ENCODE results near the gene SH3BGRL. TPM values are rescaled to one million over a fixed set of nuclear protein-coding genes. Genes with fewer than 3 reads are reported as not detected.

Gene SH3BGRL
- total RNA-seq, 4 donors from 2014 or later = 29.9 to 111 (median 73.9) TPM

DNA sequence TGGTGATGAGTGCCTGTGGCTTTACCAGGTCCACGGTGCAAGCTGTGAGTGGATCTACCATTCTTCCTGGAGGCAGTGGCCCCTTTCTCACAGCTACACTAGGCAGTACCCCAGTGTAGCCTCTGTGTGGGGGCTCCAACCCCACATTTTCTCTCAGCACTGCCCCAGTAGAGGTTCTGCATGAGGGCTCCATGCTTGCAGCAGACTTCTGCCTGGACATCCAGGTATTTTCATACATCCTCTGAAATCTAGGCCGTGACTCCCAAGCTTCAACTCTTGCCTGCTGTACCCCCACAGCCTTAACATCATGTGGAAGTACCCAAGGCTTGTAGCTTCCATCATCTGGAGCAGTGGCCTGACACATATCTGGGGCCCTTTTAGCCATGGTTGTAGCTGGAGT lies 90.1 kb downstream of the SH3BGRL start:
- Histone ChIP-seq H3K9me3 (peaks cover 0 to 8% (median 5%) of the 10 kb centered on the region in 3 donors), H3K36me3 (peaks cover 0 to 9% (median 0%) of the 10 kb centered on the region in 3 donors), H3K27ac (no peak overlapping the region), H3K4me1 (no peaks in the 10 kb centered on the region), H3K27me3 (no peaks in the 10 kb centered on the region), H3K4me3 (no peak overlapping the region)
- no peak for DNase-seq
- TF ChIP-seq, protein P1, sequence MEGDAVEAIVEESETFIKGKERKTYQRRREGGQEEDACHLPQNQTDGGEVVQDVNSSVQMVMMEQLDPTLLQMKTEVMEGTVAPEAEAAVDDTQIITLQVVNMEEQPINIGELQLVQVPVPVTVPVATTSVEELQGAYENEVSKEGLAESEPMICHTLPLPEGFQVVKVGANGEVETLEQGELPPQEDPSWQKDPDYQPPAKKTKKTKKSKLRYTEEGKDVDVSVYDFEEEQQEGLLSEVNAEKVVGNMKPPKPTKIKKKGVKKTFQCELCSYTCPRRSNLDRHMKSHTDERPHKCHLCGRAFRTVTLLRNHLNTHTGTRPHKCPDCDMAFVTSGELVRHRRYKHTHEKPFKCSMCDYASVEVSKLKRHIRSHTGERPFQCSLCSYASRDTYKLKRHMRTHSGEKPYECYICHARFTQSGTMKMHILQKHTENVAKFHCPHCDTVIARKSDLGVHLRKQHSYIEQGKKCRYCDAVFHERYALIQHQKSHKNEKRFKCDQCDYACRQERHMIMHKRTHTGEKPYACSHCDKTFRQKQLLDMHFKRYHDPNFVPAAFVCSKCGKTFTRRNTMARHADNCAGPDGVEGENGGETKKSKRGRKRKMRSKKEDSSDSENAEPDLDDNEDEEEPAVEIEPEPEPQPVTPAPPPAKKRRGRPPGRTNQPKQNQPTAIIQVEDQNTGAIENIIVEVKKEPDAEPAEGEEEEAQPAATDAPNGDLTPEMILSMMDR (IDR thresholded peaks at IDR 0.05) = no peak
- TF ChIP-seq POLR2A (IDR thresholded peaks at IDR 0.05) = no peak
- intact Hi-C loops (cut with DNase I) = no loop called here
- 93% methylated on average over 2 of the region's 2 CpGs; no CpG with 5 or more reads in 1 of the 2 donors for WGBS, 2 donors

DNA sequence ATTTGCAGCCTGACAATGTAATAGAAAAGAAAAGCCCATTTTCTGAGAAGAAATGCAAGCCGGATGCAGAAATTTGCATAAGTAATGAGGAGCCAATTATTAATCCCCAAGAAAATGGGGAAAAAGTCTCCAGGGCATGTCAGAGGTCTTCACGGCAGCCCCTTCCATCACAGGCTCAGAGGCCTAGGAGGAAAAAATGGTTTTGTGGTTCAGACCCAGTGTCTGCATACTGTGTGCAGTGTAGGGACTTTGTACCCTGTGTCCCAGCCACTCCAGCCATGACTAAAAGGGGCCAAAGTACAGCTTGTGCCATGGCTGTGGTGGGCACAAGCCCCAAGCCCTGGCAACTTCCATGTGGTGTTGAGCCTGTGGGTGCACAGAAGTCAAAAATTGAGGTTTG lies 92.2 kb downstream of the SH3BGRL start:
- peaks cover 0 to 9% (median 0%) of the 10 kb centered on the region in 3 donors for H3K36me3 ChIP-seq
- peaks cover 0 to 8% (median 5%) of the 10 kb centered on the region in 3 donors for H3K9me3 ChIP-seq
- DNase-seq = no peak
- no peak overlapping the region for H3K27ac ChIP-seq
- H3K4me3 ChIP-seq = no peak overlapping the region
- intact Hi-C loops (cut with DNase I) = no loop called here
- 89 to 94% methylated on average over 2 of the region's 2 CpGs for WGBS, 2 donors
- H3K4me1 ChIP-seq = no peaks in the 10 kb centered on the region
- H3K27me3 ChIP-seq = no peaks in the 10 kb centered on the region
- no peak for TF ChIP-seq POLR2A (IDR thresholded peaks at IDR 0.05)
- TF ChIP-seq, protein P1 (IDR thresholded peaks at IDR 0.05) = no peak

DNA sequence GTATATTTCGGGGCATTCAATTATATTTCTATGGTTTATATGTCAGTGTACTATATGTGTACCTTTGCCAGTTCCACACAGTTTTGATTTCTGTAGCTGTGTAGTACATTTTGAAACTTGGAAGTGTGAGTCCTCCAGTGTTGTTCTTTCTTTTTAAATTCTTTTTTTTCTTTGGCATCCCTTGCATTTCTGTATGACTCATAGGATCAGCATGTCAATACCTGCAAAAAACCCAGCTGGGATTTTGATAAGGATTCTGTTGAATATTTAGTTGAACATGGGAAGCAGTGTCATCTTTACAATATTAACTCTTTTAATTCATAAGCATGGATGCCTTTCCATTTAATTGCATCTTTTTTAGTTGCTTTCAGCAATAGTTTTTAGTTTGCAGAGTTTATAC lies 100.0 kb downstream of the SH3BGRL start:
- Histone ChIP-seq H3K9me3 (no peaks in the 10 kb centered on the region), H3K4me1 (no peaks in the 10 kb centered on the region), H3K36me3 (no peaks in the 10 kb centered on the region), H3K27me3 (no peaks in the 10 kb centered on the region), H3K4me3 (no peak overlapping the region), H3K27ac (no peak overlapping the region)
- intact Hi-C loops (cut with DNase I) = no loop called here
- WGBS, 2 donors = 47 to 64% methylated on average over 1 of the region's 1 CpG
- DNase-seq = no peak
- TF ChIP-seq POLR2A (IDR thresholded peaks at IDR 0.05) = no peak
- TF ChIP-seq, protein P1 (IDR thresholded peaks at IDR 0.05) = no peak

DNA sequence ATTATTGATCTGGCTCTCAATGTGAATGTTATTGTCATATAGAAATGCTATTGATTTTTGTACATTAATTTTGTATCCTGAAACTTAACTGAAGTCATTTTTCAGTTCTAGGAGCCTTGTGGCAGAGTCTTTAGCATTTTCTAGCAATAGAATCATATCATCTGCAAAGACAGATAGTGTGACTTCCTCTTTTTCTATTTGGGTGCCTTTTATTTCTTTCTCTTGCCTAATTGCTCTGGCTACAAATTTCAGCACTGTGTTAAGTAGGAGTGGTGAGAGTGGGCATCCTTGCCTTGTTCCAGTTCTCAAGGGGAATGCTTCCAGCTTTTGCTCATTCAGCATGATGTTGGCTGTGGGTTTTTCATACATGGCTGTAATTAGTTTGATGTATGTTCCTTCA lies 102.7 kb downstream of the SH3BGRL start:
- TF ChIP-seq, protein P1 (IDR thresholded peaks at IDR 0.05) = no peak
- TF ChIP-seq POLR2A (IDR thresholded peaks at IDR 0.05) = no peak
- no peak overlapping the region for H3K27ac ChIP-seq
- intact Hi-C loops (cut with DNase I) = no loop called here

DNA sequence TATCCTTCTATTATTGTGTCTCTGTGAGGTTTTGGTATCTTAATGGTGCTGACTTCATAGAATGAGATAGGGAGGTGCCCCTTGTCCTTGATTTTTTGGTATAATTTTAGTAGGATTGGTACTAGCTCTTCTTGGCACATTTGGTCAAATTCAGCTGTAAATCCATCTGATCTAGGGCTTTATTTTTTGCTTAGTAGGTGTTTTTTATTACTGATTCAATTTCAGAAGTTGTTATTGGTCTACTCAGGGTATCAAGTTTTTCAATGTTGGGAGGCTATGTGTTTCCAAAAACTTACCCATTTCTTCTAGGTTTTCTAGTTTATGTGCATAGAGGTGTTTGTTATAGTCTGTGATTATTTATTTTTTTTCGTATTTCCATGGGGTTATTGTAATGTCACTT lies 103.3 kb downstream of the SH3BGRL start:
- H3K9me3 ChIP-seq = no peaks in the 10 kb centered on the region
- no peak for TF ChIP-seq POLR2A (IDR thresholded peaks at IDR 0.05)
- TF ChIP-seq, protein P1 (IDR thresholded peaks at IDR 0.05) = no peak
- no peak overlapping the region for H3K4me3 ChIP-seq
- H3K36me3 ChIP-seq = no peaks in the 10 kb centered on the region
- no peaks in the 10 kb centered on the region for H3K4me1 ChIP-seq
- intact Hi-C loops (cut with DNase I) = no loop called here
- no peak for DNase-seq
- no peaks in the 10 kb centered on the region for H3K27me3 ChIP-seq
- WGBS, 2 donors = 63 to 100% methylated on average over 1 of the region's 1 CpG
- no peak overlapping the region for H3K27ac ChIP-seq

More for the DNA sequence above, 102.7 kb downstream of the SH3BGRL start:
- no peak for DNase-seq
- no peaks in the 10 kb centered on the region for H3K36me3 ChIP-seq
- no peaks in the 10 kb centered on the region for H3K27me3 ChIP-seq
- H3K9me3 ChIP-seq = no peaks in the 10 kb centered on the region
- no peak overlapping the region for H3K4me3 ChIP-seq
- no peaks in the 10 kb centered on the region for H3K4me1 ChIP-seq
